ACC112 (cell line): ENCODE results near the gene CD44.

Source experiments
- H2AFZ ChIP-seq: fragments of 200-600 bp; sonication (generic); one replicate; pipeline ENCODE4 v1.6.0; 2017; ENCODE audit warnings: antibody characterized with exemption, low read length; ENCODE audit not compliant: unreplicated experiment
- H3K27ac ChIP-seq: fragments of 200-600 bp; sonication (generic); 2 replicates; pipeline ENCODE4 v1.5.1; 2014; ENCODE audit warnings: low read depth, mild to moderate bottlenecking, antibody characterized with exemption, low read length, moderate library complexity
- H3K27me3 ChIP-seq: fragments of 200-600 bp; sonication (generic); 2 replicates; pipeline ENCODE4 v1.6.1; 2014; ENCODE audit warnings: mild to moderate bottlenecking, antibody characterized with exemption, low read length, moderate library complexity, mixed read lengths; ENCODE audit not compliant: insufficient read depth
- H3K36me3 ChIP-seq: fragments of 200-600 bp; sonication (generic); 2 replicates; pipeline ENCODE4 v1.6.1; 2016; ENCODE audit warnings: mild to moderate bottlenecking, antibody characterized with exemption, low read length, moderate library complexity, mixed read lengths; ENCODE audit not compliant: insufficient read depth
- H3K4me1 ChIP-seq: fragments of 200-600 bp; sonication (generic); one replicate; pipeline ENCODE4 v1.6.1; 2016; ENCODE audit warnings: low read length, mixed read lengths; ENCODE audit not compliant: insufficient read depth, unreplicated experiment, control insufficient read depth
- H3K4me3 ChIP-seq: fragments of 200-600 bp; sonication (generic); 2 replicates; pipeline ENCODE4 v1.5.1; 2014; ENCODE audit warnings: mild to moderate bottlenecking, low read depth, low read length
- H3K79me2 ChIP-seq: fragments of 200-600 bp; sonication (generic); one replicate; pipeline ENCODE4 v1.6.0; 2016; ENCODE audit warnings: low read length; ENCODE audit not compliant: control insufficient read depth, unreplicated experiment, insufficient read depth

Gene CD44

DNA sequence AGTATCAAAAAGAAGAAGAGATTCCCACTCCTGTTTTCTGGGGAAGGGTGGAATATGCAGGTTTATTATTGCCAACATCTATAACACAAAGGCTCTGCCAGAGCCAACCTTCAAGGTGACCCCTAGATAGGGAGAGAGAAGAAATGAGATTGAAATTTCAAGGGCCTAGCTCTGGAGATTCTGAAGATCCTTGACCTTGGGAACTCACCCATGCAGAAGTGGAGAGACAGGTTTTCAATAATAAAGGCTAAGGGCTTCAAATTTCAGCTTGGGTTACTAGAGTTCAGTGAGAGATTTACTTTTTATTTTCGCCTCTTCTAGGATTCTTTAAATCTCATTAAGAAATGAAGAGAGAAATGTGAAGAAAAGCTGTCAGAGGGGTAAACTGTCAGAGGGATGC, 98.4 kb downstream of the CD44 start:
- H3K27ac ChIP-seq, result no peak overlapping the region
- H3K36me3 ChIP-seq, result 0 out of 2 replicates have a peak, but pooled peaks cover under 1% of the 10 kb centered on the region
- no peaks in the 10 kb centered on the region for H3K27me3 ChIP-seq
- H2AFZ ChIP-seq, result no peak overlapping the region
- H3K4me3 ChIP-seq, result no peak overlapping the region
- H3K4me1 ChIP-seq, result peaks cover 10% of the 10 kb centered on the region
- no peaks in the 10 kb centered on the region for H3K79me2 ChIP-seq

DNA sequence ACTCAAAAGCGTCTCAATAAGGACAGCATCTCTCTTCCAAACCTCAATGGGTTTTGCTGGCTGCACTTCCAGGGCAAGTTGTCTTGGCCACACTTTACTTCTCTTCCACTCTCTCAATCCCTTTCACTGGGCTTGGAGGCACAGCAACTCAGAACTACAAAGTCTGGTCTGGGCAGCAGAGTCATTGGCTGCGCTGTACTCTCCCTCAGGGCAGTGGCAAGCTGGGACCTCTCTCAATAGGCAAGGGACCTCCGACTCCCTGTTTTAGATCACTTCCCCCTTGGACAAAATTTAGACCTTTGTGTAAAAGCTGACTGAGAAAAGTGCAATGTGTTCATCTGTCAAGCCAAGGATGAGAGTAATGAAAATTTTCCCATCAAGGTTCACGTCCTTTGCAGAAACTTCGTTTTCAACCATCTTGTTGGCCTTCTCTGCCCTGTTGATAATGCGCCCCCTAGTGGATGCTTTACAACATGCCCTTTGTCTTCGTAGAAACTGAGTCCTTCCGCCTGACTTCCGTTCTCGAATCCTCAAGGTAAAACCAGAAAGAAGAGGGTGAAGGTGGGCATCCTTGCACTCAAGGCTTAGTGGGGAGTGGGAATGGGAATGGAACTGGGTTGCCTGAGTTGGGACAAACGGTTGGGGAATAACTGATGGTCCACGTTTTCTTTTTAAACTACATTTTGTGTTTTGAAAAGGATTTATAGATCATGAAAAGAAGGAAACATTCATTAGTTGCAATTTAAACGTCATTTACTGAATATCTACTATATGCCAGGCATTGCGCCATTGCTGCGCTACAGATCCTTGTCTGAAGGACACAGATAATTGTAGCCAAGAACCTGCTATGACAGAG, 99.1 kb downstream of the CD44 start:
- Histone ChIP-seq H3K4me3 (no peak overlapping the region), H2AFZ (no peak overlapping the region), H3K36me3 (no peaks in the 10 kb centered on the region)

DNA sequence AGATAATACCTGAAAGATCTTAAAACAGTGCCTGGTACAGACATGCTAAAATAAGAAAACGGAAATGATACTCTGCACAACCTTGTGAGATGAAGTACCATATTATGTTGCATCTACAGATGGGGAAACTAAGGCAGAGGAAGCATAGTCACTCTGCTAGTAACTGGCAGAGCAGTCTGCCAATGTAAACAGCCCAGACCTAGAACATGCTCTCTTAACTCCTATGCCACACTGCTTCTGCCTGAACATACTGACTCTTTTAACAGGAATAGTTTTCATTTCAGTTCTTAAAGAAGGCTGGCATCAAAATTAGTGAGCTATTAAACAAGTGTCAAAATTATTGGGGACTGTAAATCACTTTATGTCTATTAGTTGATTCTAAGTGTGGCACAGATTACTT, 99.9 kb downstream of the CD44 start:
- Histone ChIP-seq H2AFZ (no peak overlapping the region), H3K27ac (no peak overlapping the region)

More for the DNA sequence above, 99.1 kb downstream of the CD44 start:
- Histone ChIP-seq H3K4me1 (peaks cover 10% of the 10 kb centered on the region), H3K27me3 (no peaks in the 10 kb centered on the region), H3K79me2 (no peaks in the 10 kb centered on the region), H3K27ac (no peak overlapping the region)

DNA sequence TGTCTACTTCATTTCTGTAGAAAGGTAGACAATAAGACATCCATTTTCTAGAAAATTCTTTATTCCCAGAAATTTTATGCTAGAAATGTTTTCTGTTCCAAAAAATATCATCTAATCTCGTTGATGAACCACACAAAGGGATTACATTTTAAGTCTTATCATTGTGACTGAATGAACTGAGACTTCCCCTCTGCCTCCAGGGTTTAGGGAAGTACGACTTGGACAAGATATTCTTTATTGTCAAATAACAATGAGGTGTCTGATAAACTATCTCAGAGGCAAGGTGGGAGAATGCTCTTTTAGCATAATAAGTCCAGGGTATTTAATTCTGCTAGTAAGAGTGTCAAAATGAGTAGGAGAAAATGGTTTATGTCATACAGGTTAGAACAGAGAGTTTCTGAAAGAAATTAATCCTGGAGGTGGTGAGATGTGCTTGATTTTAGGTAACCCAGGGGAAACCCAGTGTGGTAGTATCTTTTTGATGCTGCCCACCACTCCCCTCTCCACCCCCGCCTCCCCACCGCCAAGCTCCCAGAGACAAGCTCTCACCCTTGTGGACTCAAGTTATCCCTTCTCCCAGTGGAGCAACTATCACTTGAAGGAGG, 100.6 kb downstream of the CD44 start:
- Histone ChIP-seq H3K79me2 (no peaks in the 10 kb centered on the region), H3K4me1 (peaks cover 10% of the 10 kb centered on the region), H2AFZ (no peak overlapping the region), H3K36me3 (no peaks in the 10 kb centered on the region), H3K27me3 (no peaks in the 10 kb centered on the region), H3K4me3 (no peak overlapping the region), H3K27ac (no peak overlapping the region)

More for the DNA sequence above, 99.9 kb downstream of the CD44 start:
- Histone ChIP-seq H3K4me1 (peaks cover 10% of the 10 kb centered on the region), H3K36me3 (no peaks in the 10 kb centered on the region), H3K79me2 (no peaks in the 10 kb centered on the region), H3K4me3 (no peak overlapping the region), H3K27me3 (no peaks in the 10 kb centered on the region)

DNA sequence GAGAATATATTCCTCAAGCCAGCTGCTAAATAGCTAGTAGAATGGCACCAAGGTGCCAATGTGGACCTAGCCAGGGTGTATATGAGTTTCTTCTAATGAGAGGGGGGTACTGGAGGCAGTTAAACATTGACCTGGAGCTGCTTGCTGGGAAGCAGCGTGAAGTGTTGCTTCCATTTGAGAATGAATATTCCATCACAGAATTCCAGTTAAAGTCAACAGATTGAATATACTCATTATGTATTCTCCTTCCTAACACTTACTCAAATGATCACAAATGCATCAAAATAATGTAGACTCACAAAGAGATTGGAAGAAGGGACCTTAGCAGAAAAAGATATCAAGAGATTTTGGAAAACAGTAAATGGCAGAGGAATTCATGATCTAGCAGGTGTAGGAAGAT, 102.1 kb downstream of the CD44 start:
- no peaks in the 10 kb centered on the region for H3K27me3 ChIP-seq
- no peak overlapping the region for H3K27ac ChIP-seq

DNA sequence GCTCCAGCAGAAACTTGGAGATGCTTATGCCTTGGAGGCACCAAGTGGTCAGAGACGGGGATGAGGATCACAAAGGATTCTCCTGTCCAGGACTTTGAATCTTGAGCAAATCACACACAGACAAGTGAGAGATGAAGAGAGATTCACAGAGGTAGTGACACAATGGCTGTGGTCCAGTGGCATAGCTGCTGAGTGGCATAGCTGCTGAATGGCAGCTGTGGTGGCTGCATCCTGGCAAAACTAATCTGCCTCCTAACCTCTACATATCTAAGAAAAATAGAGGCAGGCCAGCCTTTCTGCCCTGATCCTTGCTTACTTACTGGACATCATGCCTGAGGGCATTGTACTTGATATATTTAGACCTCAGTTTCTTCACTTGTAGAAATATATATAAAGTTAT, 102.6 kb downstream of the CD44 start:
- Histone ChIP-seq H3K27ac (no peak overlapping the region), H3K79me2 (no peaks in the 10 kb centered on the region), H3K36me3 (no peaks in the 10 kb centered on the region), H3K27me3 (no peaks in the 10 kb centered on the region), H3K4me3 (no peak overlapping the region), H2AFZ (no peak overlapping the region), H3K4me1 (peaks cover 7% of the 10 kb centered on the region)

More for the DNA sequence above, 102.1 kb downstream of the CD44 start:
- no peak overlapping the region for H3K4me3 ChIP-seq
- no peaks in the 10 kb centered on the region for H3K79me2 ChIP-seq
- no peaks in the 10 kb centered on the region for H3K36me3 ChIP-seq
- no peak overlapping the region for H2AFZ ChIP-seq
- H3K4me1 ChIP-seq, result peaks cover 10% of the 10 kb centered on the region

DNA sequence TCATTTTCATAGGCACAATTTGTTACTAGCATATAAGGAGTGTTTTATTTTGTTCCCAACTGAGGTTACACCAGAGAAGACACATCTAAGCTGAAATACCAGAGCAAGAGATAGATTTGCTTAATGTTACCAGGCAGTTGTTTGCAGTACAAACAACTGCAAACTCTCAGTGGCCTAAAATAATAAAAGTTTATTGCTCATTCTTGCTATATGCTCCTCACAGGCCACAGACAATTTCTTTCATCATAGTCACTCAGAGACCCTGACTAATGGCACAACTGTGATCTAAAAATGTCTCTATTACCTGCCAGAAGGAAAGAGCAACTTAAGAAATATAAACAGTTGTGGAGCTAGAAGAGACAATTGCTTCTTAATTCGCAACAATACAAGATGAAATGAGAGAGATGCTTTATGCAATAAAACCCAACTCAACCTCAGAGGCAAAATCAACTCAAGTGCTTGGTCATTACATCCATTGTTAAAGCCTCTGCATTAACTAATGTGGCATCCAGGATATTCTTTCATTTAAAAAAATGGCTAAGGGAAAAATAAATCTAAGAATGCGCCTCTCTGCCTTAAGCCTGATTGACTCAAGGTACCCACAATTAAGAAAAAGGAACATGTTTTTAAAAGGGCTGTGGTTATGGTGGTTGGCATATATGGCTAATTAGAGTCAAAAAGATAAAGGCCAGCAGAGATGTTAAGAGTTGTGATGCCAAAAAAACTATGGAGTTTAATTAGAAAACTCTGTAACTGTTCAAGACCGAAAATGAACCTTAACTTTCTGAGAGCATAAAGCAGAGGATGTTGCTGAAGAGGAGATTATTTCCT, 103.7 kb downstream of the CD44 start:
- Histone ChIP-seq H3K27ac (0 out of 2 replicates have a peak overlapping the region, but pooled peaks have one; percentile 24), H3K27me3 (no peaks in the 10 kb centered on the region), H2AFZ (no peak overlapping the region), H3K79me2 (no peaks in the 10 kb centered on the region), H3K36me3 (no peaks in the 10 kb centered on the region), H3K4me1 (peaks cover 4% of the 10 kb centered on the region), H3K4me3 (no peak overlapping the region)

DNA sequence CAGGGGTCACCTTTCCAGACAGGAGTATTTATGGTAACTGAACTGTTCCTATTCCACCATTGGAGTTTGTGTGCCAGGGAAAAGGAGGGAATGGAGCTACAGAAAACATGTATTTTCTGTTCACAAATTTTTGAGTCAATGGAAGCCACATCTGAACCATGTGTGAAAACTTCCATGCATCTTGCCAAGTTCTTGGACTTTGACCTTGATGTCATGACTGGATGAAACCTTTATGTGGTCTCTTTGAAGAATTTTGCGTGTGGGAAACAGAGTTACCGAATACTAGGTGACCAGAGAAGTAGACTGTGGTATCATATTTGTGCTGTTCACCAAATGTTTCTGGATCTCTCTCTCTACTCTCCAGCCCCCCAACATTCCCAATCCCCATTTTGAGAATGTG, 104.8 kb downstream of the CD44 start:
- H3K4me1 ChIP-seq, result peaks cover 4% of the 10 kb centered on the region
- no peaks in the 10 kb centered on the region for H3K36me3 ChIP-seq
- H3K27ac ChIP-seq, result no peak overlapping the region
- H3K4me3 ChIP-seq, result no peak overlapping the region
- H2AFZ ChIP-seq, result no peak overlapping the region
- no peaks in the 10 kb centered on the region for H3K79me2 ChIP-seq
- H3K27me3 ChIP-seq, result no peaks in the 10 kb centered on the region

DNA sequence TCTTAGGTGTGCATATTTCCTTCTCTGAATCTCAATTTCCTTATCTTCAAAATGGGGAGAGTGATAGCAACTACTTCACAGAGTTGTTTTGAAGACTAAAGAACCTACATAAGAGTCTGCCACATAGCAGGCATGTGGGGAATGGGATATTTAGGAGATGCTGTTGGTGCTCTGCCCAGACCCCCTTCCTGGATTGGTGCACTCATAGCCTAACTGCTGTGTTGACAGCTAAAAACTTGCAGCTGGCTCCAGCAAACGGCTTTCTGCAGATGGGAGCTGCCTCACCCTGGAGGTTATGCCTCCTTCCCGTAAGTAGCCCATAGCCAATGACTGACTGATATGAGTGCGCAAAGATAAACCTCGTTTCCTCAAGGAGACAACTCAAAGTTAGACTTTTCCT, 106.1 kb downstream of the CD44 start:
- Histone ChIP-seq H3K27ac (no peak overlapping the region), H3K4me3 (no peak overlapping the region), H3K4me1 (peaks cover 4% of the 10 kb centered on the region), H3K79me2 (no peaks in the 10 kb centered on the region), H2AFZ (no peak overlapping the region), H3K36me3 (no peaks in the 10 kb centered on the region), H3K27me3 (no peaks in the 10 kb centered on the region)

DNA sequence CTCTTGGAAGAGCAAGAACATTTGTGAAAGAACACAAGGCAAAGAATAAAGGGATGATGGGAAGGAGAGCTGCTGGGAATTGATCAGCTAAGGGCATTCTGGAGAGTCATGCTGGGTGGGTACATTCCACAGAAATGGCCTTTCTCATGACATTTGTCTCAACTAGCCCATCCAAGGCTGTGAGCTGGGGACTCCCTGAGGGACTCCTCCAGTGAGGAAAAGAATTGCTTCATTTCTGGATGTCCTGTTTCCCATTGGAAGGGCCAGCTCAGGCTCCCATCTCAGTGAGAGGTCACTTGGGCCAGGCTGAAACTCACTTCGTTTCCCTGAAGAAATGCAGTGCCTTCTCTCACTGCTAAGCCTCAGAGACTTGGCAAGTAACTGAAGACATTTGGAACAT, 106.8 kb downstream of the CD44 start:
- H3K36me3 ChIP-seq, result no peaks in the 10 kb centered on the region
- H3K27ac ChIP-seq, result no peak overlapping the region
- H3K4me3 ChIP-seq, result no peak overlapping the region
- H3K4me1 ChIP-seq, result peaks cover 4% of the 10 kb centered on the region
- H2AFZ ChIP-seq, result no peak overlapping the region
- no peaks in the 10 kb centered on the region for H3K79me2 ChIP-seq
- no peaks in the 10 kb centered on the region for H3K27me3 ChIP-seq
